HG02938 (cell line): ENCODE measurements around the gene ALDH3B1.
"Not testable (repeated sequence)": the region's sequence is repeated elsewhere in the genome, so short reads cannot be mapped to it uniquely, and the experiment has no call there.

ENCODE experiments used
- ATAC-seq: cut with Tn5 transposase; IDR thresholded peaks from one replicate; pipeline ENCODE4 v1.9.1; 2021; ENCODE audit warnings: mild to moderate bottlenecking, moderate library complexity; ENCODE audit not compliant: unreplicated experiment

The ALDH3B1 gene

GRCh38 chr11:68010090-68011041, at the start of gene ALDH3B1:
Gene ALDH3B1 (plus strand): TSS chr11:68010327. CDS start chr11:68015298, 4,971 bp downstream.
- no peak for ATAC-seq

GRCh38 chr11:67963217-67963616, 46.9 kb upstream of the ALDH3B1 start:
- not testable (repeated sequence) for ATAC-seq

GRCh38 chr11:67963879-67964278, 46.2 kb upstream of the ALDH3B1 start:
- not testable (repeated sequence) for ATAC-seq

GRCh38 chr11:67964746-67965145, 45.4 kb upstream of the ALDH3B1 start:
- ATAC-seq = not testable (repeated sequence)

GRCh38 chr11:67965830-67966348, 44.2 kb upstream of the ALDH3B1 start:
- not testable (repeated sequence) for ATAC-seq

- not testable (repeated sequence) for ATAC-seq
Measured at GRCh38 chr11:67974746-67975145, 35.4 kb upstream of the ALDH3B1 start.

- not testable (repeated sequence) for ATAC-seq
Measured at GRCh38 chr11:67978766-67979418, 31.2 kb upstream of the ALDH3B1 start.

- not testable (repeated sequence) for ATAC-seq
Measured at GRCh38 chr11:67981226-67981625, 28.9 kb upstream of the ALDH3B1 start.

- ATAC-seq = not testable (repeated sequence)
Measured at GRCh38 chr11:67982255-67982857, 27.8 kb upstream of the ALDH3B1 start.

GRCh38 chr11:67983951-67984350, 26.2 kb upstream of the ALDH3B1 start:
- no peak for ATAC-seq

- ATAC-seq = not testable (repeated sequence)
Measured at GRCh38 chr11:67985302-67985701, 24.8 kb upstream of the ALDH3B1 start.

- ATAC-seq = not testable (repeated sequence)
Measured at GRCh38 chr11:67990546-67991346, 19.4 kb upstream of the ALDH3B1 start.

- not testable (repeated sequence) for ATAC-seq
Measured at GRCh38 chr11:67991347-67992121, 18.6 kb upstream of the ALDH3B1 start.

GRCh38 chr11:67993821-67994220, 16.3 kb upstream of the ALDH3B1 start:
- ATAC-seq = not testable (repeated sequence)

GRCh38 chr11:67994387-67994786, 15.7 kb upstream of the ALDH3B1 start:
- not testable (repeated sequence) for ATAC-seq

- not testable (repeated sequence) for ATAC-seq
Measured at GRCh38 chr11:67995129-67995528, 15.0 kb upstream of the ALDH3B1 start.

GRCh38 chr11:67995579-67995978, 14.5 kb upstream of the ALDH3B1 start:
- not testable (repeated sequence) for ATAC-seq

GRCh38 chr11:67996051-67996450, 14.1 kb upstream of the ALDH3B1 start:
- ATAC-seq = no peak
